Activated CD4-positive, alpha-beta T cell treated with anti-CD3 and anti-CD28 coated beads for 36 hours (primary cell): Measurements from ENCODE around the gene FOXB1. TPM values are rescaled to one million over a fixed set of nuclear protein-coding genes. Genes with fewer than 3 reads are reported as not detected.
A peak's percentile ranks its signal among the peaks of the same experiment; 100 is the strongest.

Experiments used
- ATAC-seq: fragments of 200-7000 bp; cut with Tn5 transposase; one replicate; pipeline ENCODE4 v1.10.0; 2021; ENCODE audit warnings: mild to moderate bottlenecking, moderate library complexity
- CTCF ChIA-PET: fragments of 350-600 bp; sonication (Branson Sonifier 250); formaldehyde crosslinking; loops from one replicate; lab custom pipeline; 2021; ENCODE audit warnings: antibody characterized with exemption; lab: Charles Lee
- POLR2A ChIA-PET: fragments of 350-600 bp; sonication (Branson Sonifier 250); formaldehyde crosslinking; loops from one replicate; lab custom pipeline; 2021; ENCODE audit warnings: antibody characterized with exemption, inconsistent platforms; lab: Charles Lee
- DNase-seq: peaks from one replicate; pipeline ENCODE4 v3.0.0-alpha.2; 2020
- H3K27ac Mint-ChIP-seq: one replicate; pipeline ENCODE4 v1.8.0; 2021; ENCODE audit warnings: mixed read lengths
- H3K27me3 Mint-ChIP-seq: one replicate; pipeline ENCODE4 v1.8.0; 2021; ENCODE audit warnings: mixed read lengths
- H3K36me3 Mint-ChIP-seq: one replicate; pipeline ENCODE4 v1.8.0; 2021; ENCODE audit warnings: low read depth, mixed read lengths
- H3K4me1 Mint-ChIP-seq: one replicate; pipeline ENCODE4 v1.8.0; 2021; ENCODE audit warnings: mixed read lengths
- H3K4me3 Mint-ChIP-seq: one replicate; pipeline ENCODE4 v1.8.0; 2021; ENCODE audit warnings: mild to moderate bottlenecking, moderate library complexity, mixed read lengths
- H3K9me3 Mint-ChIP-seq: one replicate; pipeline ENCODE4 v1.8.0; 2021; ENCODE audit warnings: low read depth, mixed read lengths
- intact Hi-C, 2 experiments: fragments of 100-400 bp; cut with DNase I in 1 of 2; cut with micrococcal nuclease in 1 of 2; formaldehyde crosslinking; loops; one replicate each; pipeline versions ENCODE4 v1.14.2 to v1.15.1; 2022 to 2024; cut with DNase I, micrococcal nuclease
- total RNA-seq, 2 experiments: library from RNA; stranded (reverse); gene quantifications; one replicate each; pipeline ENCODE4 v1.2.3, GENCODE V29; 2021

FOXB1 gene
- total RNA-seq, 2 experiments from 2014 or later, result 0.53 to 0.56 TPM

DNA sequence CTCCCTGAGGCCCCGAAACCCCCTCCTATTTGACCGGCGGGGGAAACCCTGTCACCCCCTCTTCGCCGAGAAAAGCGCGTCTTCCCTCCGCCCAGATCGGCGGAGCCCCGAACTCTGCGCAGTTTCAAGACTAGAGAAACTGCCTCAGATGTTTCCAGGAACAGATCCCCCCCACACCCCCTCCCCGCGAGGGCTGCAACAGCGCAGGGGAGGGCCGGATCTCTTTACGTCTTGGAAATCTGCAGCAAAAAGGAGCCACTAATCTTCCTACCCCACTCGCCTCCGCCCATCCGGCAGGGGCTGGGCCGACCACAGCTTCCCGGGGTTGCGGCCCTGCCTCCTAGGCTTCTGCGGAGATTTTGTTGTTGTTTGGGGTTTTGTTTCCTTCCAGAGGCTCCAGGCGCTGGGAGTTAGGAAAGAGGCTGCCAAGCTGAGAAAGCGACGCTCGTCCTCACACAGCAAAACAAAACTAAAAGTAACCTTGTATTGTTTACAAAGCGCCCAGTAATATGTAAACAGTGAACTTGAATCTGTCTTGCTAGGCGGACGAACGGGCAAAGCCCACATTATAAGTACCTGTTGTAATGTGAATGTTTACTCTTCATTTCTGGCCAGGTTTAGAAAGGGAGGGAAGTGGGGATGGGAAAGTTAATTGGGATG lies 2.2 kb downstream of the FOXB1 start:
- Mint-ChIP-seq H3K36me3 (no peaks in the 10 kb centered on the region), H3K27ac (peak overlapping the region; percentile 88), H3K4me3 (peak overlapping the region; percentile 81), H3K9me3 (no peaks in the 10 kb centered on the region), H3K27me3 (peaks cover 84% of the 10 kb centered on the region), H3K4me1 (peaks cover 37% of the 10 kb centered on the region)
- intact Hi-C loops, result loop anchor here (1.0 to 5.0 kb wide), 8 partner anchors 41 to 471 kb away; partner anchors contain the start of genes ANXA2 (in 1 of the 2), BNIP2 (in 1 of the 2) and ICE2 (in 1 of the 2)
- peak; percentile 73 for ATAC-seq
- DNase-seq, result peak; percentile 84
- CTCF ChIA-PET, result interaction anchor here (0.6 to 1.0 kb wide), 5 partner anchors 88 to 435 kb away, joined by 3 to 5 read pairs (median 3); no protein-coding TSS in a partner anchor
- POLR2A ChIA-PET, result interaction anchor here (0.6 kb wide), 1 partner anchor 256 kb away, joined by 3 read pairs; no protein-coding TSS in a partner anchor

DNA sequence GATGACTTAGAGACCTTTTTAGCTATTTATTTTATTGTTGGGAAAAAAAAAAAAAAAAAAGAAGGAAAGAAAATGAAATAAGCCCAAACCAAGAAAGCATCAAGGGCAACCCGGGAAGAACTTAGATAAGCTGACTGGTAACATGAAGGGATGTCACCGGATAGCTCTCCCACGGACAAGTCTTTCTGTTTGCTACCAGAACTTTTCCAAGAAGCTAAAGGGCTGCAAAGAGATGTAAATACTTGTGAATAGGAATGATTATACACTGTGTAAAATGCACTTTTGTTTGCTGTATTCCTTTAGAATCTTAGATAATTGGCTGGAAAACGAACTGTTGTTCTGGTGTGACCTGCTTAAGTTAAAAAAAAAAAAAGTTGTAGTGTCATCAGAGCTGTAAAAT lies 2.8 kb downstream of the FOXB1 start:
- Mint-ChIP-seq H3K36me3 (no peaks in the 10 kb centered on the region), H3K4me3 (peak overlapping the region; percentile 81), H3K9me3 (no peaks in the 10 kb centered on the region), H3K27ac (peak overlapping the region; percentile 44), H3K4me1 (peaks cover 35% of the 10 kb centered on the region), H3K27me3 (peaks cover 81% of the 10 kb centered on the region)
- DNase-seq (no peak), ATAC-seq (no peak)
- POLR2A ChIA-PET, result no interaction called here
- CTCF ChIA-PET, result interaction anchor here (0.6 to 1.0 kb wide), 5 partner anchors 88 to 434 kb away, joined by 3 to 5 read pairs (median 3); no protein-coding TSS in a partner anchor
- intact Hi-C loops, result loop anchor here (1.0 to 5.0 kb wide), 8 partner anchors 40 to 470 kb away; partner anchors contain the start of genes ANXA2 (in 1 of the 2), BNIP2 (in 1 of the 2) and ICE2 (in 1 of the 2)

DNA sequence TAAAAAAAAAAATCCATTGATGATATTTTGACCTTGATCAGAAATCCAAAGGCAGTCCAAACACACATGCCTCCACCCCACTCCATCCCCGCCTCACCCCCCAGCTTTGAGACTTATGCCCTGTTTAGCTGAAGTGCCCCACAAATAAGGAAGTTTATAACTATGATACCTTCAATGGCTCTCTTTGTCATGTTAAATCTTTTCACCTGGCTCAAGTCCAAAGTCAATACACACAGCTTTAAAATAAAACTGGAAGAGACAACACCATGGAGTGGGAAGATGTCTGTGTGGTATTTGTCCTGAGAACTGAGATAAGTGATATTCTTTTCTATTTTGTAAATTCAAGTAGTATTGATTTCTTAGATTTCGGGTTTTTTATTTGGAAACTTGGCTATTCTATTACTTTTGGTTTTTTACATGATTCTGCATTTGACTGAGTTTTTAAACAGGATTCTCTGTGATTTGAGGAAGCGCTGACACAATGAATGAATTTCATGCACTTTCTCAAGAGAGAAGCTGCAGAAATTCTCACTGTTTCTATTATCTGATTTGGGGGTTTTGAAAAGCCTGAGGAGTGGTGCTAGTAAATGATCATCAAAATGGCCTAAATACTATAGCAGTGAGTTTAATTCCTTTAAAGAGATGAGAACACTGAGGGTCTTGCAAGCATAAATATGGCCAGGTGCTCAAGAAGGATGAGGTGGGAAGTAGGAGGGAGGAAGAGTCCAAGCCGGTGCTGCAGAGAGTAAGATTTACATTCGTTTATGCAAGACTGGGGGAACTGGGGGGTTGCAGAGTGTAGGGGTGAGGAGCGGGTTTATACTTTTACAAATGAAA lies 5.2 kb downstream of the FOXB1 start:
- Mint-ChIP-seq H3K27me3 (peaks cover 78% of the 10 kb centered on the region), H3K9me3 (no peaks in the 10 kb centered on the region), H3K27ac (no peak overlapping the region), H3K4me1 (peaks cover 26% of the 10 kb centered on the region), H3K4me3 (no peak overlapping the region), H3K36me3 (no peaks in the 10 kb centered on the region)
- ATAC-seq (no peak), DNase-seq (no peak)
- ChIA-PET POLR2A (interaction anchor here (0.6 kb wide), 1 partner anchor 17 kb away, joined by 3 read pairs; no protein-coding TSS in a partner anchor), CTCF (interaction anchor here (0.6 to 1.0 kb wide), 3 partner anchors 12 to 21 kb away, joined by 3 to 5 read pairs (median 3); no protein-coding TSS in a partner anchor)
- intact Hi-C loops, result loop anchor here (2.0 to 5.0 kb wide), 6 partner anchors 15 to 468 kb away; partner anchors contain the start of genes ANXA2 (in 1 of the 2) and ICE2 (in 1 of the 2)

DNA sequence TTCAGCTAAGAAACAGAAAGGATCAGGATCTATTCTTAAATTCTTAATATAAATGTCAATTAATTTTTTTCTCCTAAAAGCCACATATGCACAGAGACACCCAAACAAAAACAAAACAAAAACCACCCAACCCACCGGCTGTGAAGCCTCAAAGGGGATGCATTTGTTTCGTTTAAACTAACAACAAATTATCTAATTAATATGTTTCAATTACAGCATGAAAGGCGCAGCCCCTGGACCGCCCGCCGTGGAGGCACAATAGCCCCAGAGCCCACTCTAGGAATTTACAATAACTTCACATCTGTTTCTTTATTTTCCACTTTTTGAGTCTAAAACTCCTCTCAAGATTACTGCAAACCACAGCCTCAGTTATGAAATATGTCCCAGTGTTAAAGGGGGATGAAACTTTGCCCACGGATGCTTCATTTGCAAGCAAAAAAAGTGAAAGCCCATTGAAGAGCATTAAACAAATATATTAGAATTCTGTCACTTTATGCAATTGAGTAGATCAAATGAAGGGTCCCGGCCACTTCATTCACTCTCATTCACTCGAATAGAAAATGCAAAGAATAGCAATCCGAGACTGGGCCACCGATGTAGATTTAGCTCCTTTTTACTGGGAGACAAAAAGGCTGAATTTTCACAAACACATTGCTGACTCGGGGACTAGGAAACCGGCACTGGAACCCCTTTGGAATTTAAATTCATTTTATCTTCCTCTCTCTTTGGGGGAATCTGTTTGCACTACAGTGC lies 6.0 kb downstream of the FOXB1 start:
- intact Hi-C loops, result loop anchor here (2.0 to 5.0 kb wide), 6 partner anchors 15 to 467 kb away; partner anchors contain the start of genes ANXA2 (in 1 of the 2) and ICE2 (in 1 of the 2)
- ATAC-seq, result no peak
- Mint-ChIP-seq H3K27me3 (peaks cover 75% of the 10 kb centered on the region), H3K27ac (no peak overlapping the region), H3K36me3 (no peaks in the 10 kb centered on the region), H3K9me3 (no peaks in the 10 kb centered on the region), H3K4me3 (no peak overlapping the region), H3K4me1 (peaks cover 19% of the 10 kb centered on the region)
- no peak for DNase-seq
- POLR2A ChIA-PET, result interaction anchor here (0.6 kb wide), 1 partner anchor 16 kb away, joined by 3 read pairs; no protein-coding TSS in a partner anchor
- CTCF ChIA-PET, result interaction anchor here (0.6 to 2.0 kb wide), 2 partner anchors 170 to 642 kb away, joined by 3 to 5 read pairs; no protein-coding TSS in a partner anchor

DNA sequence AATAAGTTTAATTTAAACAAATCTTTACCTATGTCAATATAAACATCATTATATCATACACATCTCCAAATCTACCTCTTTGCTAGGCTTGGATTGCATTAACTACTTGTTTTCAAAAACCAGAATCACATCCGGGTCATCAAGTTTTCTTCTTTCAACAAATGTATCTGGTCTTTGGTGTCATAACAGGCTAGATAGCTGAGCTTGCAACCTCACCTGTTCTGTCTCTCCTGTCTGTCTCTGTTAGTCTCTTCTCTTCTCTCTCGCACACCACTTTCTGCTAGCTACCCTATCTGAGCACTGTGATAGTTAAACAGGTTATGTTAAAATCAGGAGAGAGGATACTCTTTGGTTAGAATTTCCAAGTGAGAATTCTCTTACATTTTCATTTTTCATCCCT lies 6.7 kb downstream of the FOXB1 start:
- POLR2A ChIA-PET, result no interaction called here
- DNase-seq (no peak), ATAC-seq (no peak)
- Mint-ChIP-seq H3K4me3 (no peak overlapping the region), H3K9me3 (no peaks in the 10 kb centered on the region), H3K27ac (no peak overlapping the region), H3K36me3 (no peaks in the 10 kb centered on the region), H3K27me3 (peaks cover 73% of the 10 kb centered on the region), H3K4me1 (peaks cover 12% of the 10 kb centered on the region)
- CTCF ChIA-PET, result interaction anchor here (0.6 to 2.0 kb wide), 2 partner anchors 169 to 641 kb away, joined by 3 to 5 read pairs; no protein-coding TSS in a partner anchor
- intact Hi-C loops, result no loop called here

DNA sequence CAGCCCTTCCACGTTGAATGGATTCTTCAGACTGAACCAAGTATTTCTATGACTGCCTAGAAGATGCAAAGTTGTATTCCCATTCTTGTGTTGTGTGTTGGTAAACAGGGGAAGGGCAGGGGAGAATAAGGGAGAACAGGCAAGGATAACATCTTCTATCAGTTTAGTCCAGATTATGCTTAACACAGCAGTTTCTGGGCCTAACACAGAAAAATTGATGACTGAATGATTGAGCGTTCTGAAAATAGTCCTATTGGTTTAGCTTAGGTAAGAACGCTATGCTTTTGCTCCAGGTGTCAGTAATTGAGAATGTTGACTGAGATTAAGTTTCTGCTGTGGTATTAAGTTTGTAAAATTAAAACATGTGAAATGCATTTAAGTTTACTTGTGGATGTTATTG lies 8.6 kb downstream of the FOXB1 start:
- Mint-ChIP-seq H3K4me1 (peaks cover 9% of the 10 kb centered on the region), H3K36me3 (no peaks in the 10 kb centered on the region), H3K27me3 (peaks cover 64% of the 10 kb centered on the region), H3K27ac (no peak overlapping the region), H3K4me3 (no peak overlapping the region), H3K9me3 (peaks cover 5% of the 10 kb centered on the region)
- ATAC-seq (no peak), DNase-seq (no peak)
- CTCF ChIA-PET, result interaction anchor here (0.6 to 0.7 kb wide), 2 partner anchors 16 to 39 kb away, joined by 3 read pairs; no protein-coding TSS in a partner anchor
- intact Hi-C loops, result no loop called here
- POLR2A ChIA-PET, result interaction anchor here (0.6 kb wide), 1 partner anchor 32 kb away, joined by 4 read pairs; no protein-coding TSS in a partner anchor

DNA sequence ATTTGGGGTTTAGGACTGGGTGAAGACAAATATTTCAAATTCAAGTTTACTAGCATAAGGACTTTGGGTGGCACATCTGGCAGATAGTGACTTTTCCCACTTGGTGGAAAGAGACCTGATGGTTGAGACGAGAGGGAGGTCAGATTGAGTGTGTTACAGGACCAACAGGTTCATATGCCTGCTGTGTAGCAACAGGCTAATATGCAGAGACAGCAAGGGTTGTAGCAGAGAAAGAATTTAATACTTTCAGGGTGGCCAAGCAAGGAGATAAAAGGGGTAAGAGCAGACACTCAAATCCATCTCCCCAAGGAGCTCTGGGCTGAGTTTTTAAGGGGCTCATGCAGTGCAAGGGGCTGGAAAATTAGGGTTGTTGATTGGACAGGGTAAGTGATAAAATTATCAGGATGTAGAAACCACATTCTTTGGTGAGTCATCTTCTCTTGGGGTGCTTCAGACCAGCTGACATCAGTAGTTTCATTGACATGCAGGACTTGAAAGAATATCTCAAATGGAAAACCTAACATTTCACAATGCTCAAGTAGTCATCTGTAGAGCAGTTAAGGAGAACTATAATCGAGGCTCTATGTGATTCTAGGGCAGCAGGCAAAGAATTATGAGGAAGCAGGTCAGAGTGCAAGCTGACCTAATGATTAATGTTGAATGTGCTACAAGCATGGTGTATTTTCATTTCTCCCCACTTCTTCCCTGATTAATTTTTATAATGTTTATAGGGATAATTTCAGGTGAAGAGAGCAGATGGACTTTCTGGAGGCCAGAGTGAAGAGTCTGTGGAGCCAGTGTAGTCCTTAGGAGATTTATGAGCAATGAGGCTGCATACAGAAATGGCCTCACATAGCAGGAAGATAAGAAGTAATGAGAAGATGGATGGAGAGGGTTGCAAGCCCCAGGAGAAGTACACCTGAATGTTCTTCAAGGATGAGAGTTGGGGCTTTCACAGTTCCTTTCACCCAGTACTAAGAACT lies 13.7 kb downstream of the FOXB1 start:
- ATAC-seq (peak; percentile 93), DNase-seq (no peak)
- ChIA-PET CTCF (no interaction called here), POLR2A (no interaction called here)
- peaks cover 22% of the 10 kb centered on the region for H3K4me1 Mint-ChIP-seq
- peaks cover 5% of the 10 kb centered on the region for H3K9me3 Mint-ChIP-seq
- no peak overlapping the region for H3K4me3 Mint-ChIP-seq
- no peak overlapping the region for H3K27ac Mint-ChIP-seq
- intact Hi-C loops, result no loop called here
- peaks cover 29% of the 10 kb centered on the region for H3K27me3 Mint-ChIP-seq
- H3K36me3 Mint-ChIP-seq, result no peaks in the 10 kb centered on the region

DNA sequence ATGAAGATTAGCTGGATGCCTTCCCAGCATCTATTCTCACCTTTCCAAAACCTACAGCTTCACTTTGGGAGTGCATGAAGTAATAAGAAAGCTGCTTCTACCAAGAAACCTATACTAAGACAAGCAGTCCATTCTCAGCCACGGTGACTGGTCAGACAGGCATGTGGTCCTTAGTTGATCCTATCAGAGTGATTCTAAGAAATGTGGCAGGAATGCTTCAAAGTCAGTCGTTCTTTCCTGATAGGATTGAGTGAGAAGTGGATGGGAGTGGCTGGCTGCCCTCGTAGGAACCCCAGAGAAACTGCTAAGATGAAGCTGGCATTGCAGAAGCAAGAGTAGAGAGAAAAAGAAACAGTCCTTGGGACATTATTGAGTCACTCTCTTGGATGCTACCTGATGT lies 16.6 kb downstream of the FOXB1 start:
- intact Hi-C loops, result no loop called here
- CTCF ChIA-PET, result interaction anchor here (0.6 kb wide), 1 partner anchor 507 kb away, joined by 5 read pairs; no protein-coding TSS in a partner anchor

DNA sequence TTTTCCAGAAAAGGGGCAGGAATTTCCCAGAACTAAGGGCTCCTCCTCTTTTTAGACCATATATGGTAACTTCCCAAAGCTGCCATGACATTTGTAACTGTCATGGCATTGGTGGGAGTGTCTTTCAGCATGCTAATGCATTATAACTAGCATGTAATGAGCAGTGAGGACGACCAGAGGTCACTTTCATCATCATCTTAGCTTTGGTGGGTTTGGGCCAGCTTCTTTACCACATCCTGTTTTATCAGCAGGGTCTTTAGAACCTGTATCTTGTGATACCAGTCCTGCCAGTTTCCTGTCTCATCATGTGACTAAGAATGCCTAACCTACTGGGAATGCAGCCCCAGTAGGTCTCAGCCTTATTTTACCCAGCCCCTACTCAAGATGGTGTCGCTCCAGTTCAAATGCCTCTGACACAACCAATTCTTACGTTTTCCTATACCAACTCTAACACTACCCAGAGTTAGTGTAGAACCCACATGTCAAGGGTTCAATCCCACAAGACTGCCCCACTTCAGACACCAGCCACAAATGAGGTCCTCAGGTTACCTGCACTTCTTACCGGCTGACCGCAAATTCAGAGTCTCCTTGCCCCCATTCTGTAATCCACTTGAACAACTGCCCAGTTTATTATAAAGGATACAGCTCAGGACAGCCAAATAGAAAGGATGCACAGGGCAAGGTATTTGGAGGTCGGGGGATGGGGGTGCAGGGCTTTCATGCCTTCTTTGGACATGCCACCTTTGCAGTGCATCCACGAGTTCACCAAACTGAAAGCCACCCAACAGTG lies 17.7 kb downstream of the FOXB1 start:
- Mint-ChIP-seq H3K9me3 (peaks cover 5% of the 10 kb centered on the region), H3K4me3 (no peak overlapping the region), H3K27me3 (peaks cover 8% of the 10 kb centered on the region), H3K36me3 (no peaks in the 10 kb centered on the region), H3K27ac (no peak overlapping the region), H3K4me1 (peaks cover 22% of the 10 kb centered on the region)
- no peak for ATAC-seq
- CTCF ChIA-PET, result no interaction called here
- DNase-seq, result no peak
- POLR2A ChIA-PET, result no interaction called here
- intact Hi-C loops, result no loop called here

More for the DNA sequence above, 16.6 kb downstream of the FOXB1 start:
- Mint-ChIP-seq H3K4me1 (peaks cover 22% of the 10 kb centered on the region), H3K36me3 (no peaks in the 10 kb centered on the region), H3K27ac (no peak overlapping the region), H3K9me3 (peaks cover 5% of the 10 kb centered on the region), H3K27me3 (peaks cover 12% of the 10 kb centered on the region), H3K4me3 (no peak overlapping the region)
- ATAC-seq (no peak), DNase-seq (no peak)
- POLR2A ChIA-PET, result interaction anchor here (0.5 kb wide), 1 partner anchor 15 kb away, joined by 4 read pairs; no protein-coding TSS in a partner anchor
